NCI-H2171 (cell line): Measurements from ENCODE around the gene TMEM132D.

Experiments used
- DNase-seq: peaks from one replicate; lab custom pipeline; 2025; lab: John Stamatoyannopoulos, UW

Gene TMEM132D

DNA sequence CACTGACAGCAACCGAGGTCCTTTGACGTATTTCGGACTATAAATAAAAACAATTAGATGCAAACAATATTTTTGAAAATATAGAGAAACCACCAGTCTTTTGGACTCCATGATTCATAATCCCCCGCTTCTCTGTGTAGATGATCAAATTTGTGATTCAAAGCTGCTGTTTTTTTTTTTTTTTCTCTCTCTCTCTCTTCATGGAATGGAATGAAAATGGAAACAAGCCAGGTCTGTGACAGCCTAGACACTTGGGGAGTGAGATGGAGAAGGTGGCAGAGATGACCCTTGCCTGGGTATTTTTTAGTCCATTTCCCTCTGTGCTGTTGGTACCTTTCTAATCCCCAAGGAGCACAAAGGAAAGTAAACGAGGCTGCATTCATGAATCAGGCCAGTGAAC is 802.0 kb downstream of the TMEM132D start:
- no peak for DNase-seq

- no peak for DNase-seq
Measured at GRCh38 chr12:129101404-129101803, 802.4 kb downstream of the TMEM132D start.

GRCh38 chr12:129097451-129097850 is 806.4 kb downstream of the TMEM132D start:
- DNase-seq, result no peak

DNA sequence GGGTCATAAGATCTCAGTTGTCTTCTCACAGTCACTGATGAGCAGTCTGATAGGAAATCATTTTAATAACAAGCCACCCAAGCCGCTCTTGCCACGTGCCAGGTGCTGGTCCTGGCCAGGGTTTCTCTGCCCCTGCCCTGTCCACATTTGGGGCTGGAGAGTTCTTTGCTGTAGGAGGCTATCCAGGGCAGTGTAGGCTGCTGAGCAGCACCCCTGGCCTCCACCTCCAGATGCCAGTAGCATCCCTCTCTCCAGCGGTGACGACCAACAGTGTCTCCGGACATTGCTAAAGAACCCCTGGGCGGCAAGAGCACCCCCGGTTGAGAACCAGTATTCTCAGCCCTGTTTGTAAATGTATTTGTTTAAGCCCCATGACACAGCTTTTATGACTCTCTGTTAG is 806.9 kb downstream of the TMEM132D start:
- DNase-seq, result no peak

GRCh38 chr12:129096184-129096583 is 807.6 kb downstream of the TMEM132D start:
- DNase-seq, result no peak

- no peak for DNase-seq
Measured at GRCh38 chr12:129089576-129089975, 814.2 kb downstream of the TMEM132D start.

DNA sequence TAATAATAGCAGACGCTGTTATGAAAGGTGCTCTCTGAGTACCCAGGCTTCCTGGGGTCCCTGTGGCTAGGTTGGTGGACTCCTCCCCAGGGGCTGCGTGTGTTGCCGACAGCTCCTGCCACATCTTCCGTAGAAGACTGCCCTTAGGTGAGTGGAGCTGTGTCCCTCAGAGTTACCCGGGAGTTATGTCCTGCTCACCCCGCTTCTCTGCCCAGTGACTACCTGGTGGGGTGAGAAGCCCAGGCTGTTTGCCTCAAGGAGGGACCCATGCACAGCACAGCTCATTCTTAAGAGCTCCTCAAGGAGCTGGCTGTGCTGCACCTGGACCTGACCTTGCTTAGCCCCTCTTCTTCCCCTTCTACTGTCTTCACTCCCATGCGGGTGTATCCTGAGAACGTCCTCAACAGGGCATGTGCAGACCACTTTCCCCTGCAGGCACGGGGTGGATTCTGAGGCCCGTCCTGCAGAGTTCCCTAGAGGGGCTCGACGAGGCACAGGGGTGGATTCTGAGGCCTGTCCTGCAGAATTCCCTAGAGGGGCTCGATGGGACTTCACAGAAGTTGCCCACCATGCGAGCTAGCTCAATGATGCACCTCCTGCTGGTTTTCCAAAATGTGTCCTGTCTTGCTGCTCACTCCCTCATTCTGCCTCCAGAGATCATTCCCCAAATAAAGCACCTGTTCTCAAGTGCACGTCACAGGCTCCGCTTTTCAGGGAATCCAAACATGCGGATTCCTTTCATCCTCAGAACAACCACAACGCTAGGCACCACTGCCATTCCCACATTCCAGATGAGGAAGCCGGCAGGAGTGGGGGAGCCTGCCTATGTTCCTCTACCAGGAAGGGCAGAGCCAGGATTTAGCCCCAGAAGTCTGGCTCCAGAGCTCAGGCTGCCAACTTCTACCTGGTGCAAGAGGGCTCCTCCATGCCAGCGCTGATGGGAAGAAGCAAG is 818.7 kb downstream of the TMEM132D start:
- DNase-seq, result no peak

DNA sequence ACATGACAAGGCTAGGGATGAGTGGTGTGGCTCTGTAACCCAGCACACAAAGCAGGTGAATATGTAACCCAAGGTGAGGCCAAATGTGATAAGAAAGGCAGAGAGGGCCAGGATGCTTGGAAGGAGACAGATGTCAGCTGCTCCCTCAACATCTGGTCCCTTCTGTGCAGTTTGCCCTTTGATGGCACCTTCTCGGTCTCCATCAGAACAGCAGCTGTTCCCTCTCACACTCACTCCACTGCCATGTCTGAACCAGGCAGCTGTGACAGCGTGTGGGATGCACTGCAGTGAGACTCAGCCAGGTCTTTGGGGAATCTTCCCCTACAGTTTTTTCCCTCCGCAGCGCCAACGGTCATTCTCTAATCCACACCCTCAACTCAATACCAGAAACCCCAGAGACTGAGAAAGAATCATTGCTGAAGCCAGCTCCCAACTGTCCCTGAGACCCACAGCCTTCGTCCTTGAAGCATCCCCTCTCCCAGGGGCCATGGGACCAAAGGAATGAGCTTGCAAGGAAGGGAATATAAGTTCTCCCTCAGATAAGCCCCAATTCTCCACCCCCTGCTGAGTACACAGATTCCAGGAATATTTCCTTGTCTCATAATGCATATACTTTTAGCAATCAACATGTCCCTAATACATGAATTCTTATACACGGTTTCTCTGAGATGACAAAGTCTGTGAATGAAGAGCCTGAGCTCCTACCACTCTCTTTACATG is 820.5 kb downstream of the TMEM132D start:
- no peak for DNase-seq

- no peak for DNase-seq
Measured at GRCh38 chr12:129082441-129082840, 821.4 kb downstream of the TMEM132D start.

DNA sequence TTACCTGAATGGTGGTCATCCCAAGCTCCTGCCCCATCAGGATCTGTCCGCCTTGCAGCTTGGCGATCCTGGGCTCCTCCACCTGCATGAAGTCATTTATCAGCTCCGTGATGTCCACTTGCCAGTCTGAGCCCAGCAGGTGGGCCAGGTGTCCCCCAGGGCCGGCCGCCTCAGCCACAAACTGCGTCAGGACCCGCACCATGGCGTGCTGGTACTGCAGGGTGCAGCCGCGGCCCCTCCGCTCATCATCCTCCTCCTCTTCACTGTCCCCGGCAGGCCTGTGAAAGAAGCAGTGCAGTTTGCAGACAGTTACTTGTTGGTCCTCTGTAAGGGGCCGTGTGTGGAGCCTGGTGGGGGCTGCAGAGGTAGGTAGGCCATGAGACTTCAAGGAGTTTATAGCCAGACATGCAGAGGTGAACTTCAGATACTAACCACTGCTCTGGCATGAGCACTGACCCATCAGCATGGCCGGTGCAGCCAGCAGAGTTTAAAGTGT is 822.0 kb downstream of the TMEM132D start:
- DNase-seq, result no peak

DNA sequence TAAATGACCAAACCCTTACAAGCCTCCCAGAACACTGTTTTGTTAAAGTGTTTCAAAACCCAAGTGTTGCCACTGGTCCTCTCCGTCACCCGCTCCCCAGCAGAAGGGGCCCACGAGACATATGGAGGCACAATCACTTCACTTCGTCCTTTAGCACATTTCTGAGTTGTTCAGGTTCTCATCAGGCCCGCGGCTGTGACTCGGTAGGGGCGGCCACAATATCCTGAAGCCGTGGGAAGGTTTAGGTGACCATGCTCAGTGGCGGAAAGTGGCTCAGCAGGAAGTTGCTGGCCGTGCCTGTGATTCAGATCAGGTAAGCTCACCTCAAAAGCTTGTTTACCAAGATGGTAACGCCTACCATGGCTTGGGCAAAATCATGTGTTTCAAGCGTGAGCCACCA is 823.0 kb downstream of the TMEM132D start:
- no peak for DNase-seq

GRCh38 chr12:129080391-129080790 is 823.4 kb downstream of the TMEM132D start:
- no peak for DNase-seq

DNA sequence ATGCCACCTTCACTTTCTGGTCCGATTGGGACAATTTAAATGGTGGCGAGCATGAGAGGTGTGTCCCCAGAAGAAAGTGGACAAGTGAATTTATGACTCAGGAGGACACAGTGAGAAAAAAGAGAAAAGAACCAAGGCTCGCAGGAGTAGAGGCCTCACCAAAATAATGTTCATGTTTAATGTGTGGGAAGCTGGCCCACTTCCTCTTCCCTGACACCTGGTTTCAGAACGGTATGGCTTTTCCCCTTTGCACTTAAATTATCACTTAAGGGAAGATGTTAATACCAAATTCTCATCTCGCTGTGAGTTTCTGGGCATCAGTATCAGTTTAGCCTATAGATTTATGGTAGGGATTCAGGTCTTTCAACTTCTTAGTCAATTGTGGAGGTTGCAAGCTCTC is 824.1 kb downstream of the TMEM132D start:
- DNase-seq, result no peak

DNA sequence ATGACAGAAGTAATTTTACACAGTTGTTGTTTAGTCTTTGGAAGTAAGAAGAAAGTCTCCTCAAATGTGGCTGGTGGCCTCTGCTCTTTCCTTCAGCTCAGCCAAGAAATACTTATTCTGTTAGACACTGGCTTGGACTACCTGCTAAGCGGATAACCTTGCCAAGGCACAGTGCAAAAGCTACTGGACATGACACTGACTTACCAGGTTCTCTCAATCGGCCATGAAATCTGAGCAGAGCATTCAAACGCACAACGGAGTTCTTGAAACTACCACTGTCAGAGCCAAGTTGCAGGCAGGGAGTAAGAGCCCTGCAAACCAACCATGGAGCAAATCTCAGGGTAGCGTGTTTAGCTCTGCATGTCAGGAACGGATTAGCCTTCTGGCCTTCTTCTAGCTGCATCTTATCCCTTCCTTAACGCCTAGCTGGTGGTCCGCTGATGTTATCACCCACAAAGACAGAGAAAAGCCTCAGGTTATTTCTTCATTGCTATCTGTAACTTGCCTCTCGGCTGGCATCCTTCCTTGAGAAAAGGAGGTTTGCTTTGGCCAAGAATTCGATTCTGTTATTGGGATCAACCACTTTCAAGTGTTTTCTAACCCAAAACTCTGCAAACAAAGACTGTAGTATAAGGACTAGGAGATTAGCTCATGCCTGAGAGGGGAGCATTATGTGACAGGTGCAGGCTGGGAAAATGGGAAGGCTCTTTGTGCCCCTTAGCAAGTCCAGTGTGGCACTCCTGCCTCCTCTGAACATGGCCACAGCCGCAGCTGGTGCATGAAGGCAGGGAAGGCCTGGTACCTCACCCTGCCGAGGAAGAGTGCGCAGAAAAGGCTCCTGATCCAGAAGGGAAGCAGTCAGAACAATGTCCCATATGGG is 827.1 kb downstream of the TMEM132D start:
- DNase-seq, result no peak

DNA sequence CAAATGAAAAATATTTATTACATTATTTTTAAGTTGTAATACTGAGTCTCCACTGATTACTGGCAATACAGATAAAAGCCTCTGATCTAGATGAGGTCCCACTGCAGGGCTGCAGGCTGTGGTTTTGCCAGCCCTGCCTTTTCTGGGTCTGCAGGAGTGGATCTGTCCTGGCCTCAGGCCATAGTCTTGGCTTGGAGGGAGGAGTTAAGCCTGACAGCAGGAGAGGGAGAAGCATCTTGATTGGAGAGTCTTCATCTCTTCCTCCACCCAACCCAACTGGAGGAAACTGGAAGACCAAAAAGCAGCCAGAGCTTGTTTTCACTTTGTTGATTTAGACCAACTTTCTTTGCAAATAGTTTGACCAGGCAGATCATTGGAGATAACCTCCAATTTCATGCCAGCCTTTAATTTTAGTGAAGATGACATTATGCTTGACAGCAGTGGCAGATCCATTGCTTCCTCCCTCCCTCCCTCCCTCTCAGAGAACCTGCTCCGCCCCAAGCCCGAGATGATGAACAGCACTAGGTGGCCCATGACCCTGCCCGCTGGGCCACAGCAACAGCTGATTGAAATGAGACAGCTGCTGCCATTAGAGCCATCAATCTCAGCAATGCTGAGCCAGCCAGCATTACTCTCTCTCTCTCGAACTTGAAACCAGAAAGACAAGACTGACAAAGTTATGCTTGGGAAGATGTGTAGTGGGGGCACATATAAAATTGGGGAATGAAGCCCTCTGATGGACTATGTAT is 828.2 kb downstream of the TMEM132D start:
- no peak for DNase-seq

DNA sequence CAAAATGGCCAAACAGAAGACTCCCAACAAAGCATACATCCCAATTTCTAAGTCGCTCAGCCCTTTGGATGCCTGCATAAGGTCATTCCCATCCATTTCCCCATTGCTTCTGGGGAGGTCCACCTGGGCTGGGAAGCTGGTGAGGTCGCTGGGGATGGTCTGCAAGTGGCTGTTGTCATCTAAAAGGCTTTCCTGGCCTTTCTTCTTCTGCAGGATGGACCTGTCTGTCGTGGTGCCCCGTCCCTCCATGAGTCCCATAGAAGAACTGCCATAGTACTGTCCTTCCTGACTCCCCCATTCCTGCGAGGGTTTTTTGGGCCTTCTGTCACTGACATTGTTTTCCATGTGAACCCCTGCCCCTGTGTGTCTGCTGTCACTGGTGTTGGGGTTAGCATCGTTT is 829.4 kb downstream of the TMEM132D start:
- DNase-seq, result no peak

GRCh38 chr12:129073157-129073915 is 830.5 kb downstream of the TMEM132D start:
- no peak for DNase-seq

- no peak for DNase-seq
Measured at GRCh38 chr12:129071362-129071761, 832.5 kb downstream of the TMEM132D start.

DNA sequence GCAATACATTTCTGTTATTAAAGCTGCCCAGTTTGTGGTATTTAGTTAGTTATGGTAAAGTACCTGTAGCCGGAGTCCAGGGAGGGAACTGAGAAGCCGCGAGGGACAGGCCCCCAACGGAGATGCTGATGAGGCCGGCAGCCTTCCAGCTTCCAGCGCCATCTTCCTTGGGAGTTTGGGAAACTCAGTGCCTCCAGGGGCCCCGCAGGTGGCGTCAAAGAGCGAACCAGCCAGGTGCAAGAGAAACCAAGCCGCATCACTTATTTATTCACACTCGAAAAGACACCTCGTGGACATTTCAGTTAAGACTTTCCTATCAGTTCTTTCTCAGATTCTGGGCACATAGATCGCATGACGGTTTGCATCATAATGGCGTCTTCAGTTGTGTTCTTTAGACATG is 833.9 kb downstream of the TMEM132D start:
- no peak for DNase-seq

GRCh38 chr12:129068684-129069083 is 835.1 kb downstream of the TMEM132D start:
- no peak for DNase-seq

- DNase-seq, result no peak
Measured at GRCh38 chr12:129067491-129067890, 836.3 kb downstream of the TMEM132D start.
